Measurements from ENCODE around the gene RASA3.

The RASA3 gene

GRCh38 chr13:114038211-114038613, 94.2 kb downstream of the RASA3 start:
- Mint-ChIP-seq H3K27ac (peak overlapping the region in 1 of 2 donors; percentile 6), H3K27me3 (no peaks in the 10 kb centered on the region), H3K9me3 (no peaks in the 10 kb centered on the region), H3K4me3 (no peak overlapping the region), H3K4me1 (peaks cover 57% of the 10 kb centered on the region)
- no peak for ATAC-seq
- no peak for DNase-seq

DNA sequence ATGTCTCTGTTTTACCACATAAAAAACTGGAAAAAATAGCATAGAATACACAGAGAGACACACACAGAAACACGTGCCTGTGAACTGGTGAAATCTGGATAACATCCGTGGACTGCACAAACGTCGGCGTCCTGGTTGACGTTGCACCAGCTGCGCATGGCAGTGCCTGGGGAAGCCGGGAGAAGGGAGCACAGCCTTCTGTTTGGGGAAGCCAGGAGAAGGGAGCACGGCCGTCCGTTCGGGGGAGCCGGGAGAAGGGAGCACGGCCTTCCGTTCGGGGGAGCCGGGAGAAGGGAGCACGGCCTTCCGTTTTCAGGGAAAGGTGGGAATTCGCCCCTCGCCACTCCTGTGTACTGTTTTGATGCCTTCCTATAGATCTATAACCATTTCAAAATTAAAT, 94.7 kb downstream of the RASA3 start:
- DNase-seq, result no peak
- H3K4me1 Mint-ChIP-seq, result peaks cover 52% of the 10 kb centered on the region
- H3K27me3 Mint-ChIP-seq, result no peaks in the 10 kb centered on the region
- H3K27ac Mint-ChIP-seq, result no peak overlapping the region
- H3K4me3 Mint-ChIP-seq, result no peak overlapping the region
- no peaks in the 10 kb centered on the region for H3K9me3 Mint-ChIP-seq
- ATAC-seq, result no peak

DNA sequence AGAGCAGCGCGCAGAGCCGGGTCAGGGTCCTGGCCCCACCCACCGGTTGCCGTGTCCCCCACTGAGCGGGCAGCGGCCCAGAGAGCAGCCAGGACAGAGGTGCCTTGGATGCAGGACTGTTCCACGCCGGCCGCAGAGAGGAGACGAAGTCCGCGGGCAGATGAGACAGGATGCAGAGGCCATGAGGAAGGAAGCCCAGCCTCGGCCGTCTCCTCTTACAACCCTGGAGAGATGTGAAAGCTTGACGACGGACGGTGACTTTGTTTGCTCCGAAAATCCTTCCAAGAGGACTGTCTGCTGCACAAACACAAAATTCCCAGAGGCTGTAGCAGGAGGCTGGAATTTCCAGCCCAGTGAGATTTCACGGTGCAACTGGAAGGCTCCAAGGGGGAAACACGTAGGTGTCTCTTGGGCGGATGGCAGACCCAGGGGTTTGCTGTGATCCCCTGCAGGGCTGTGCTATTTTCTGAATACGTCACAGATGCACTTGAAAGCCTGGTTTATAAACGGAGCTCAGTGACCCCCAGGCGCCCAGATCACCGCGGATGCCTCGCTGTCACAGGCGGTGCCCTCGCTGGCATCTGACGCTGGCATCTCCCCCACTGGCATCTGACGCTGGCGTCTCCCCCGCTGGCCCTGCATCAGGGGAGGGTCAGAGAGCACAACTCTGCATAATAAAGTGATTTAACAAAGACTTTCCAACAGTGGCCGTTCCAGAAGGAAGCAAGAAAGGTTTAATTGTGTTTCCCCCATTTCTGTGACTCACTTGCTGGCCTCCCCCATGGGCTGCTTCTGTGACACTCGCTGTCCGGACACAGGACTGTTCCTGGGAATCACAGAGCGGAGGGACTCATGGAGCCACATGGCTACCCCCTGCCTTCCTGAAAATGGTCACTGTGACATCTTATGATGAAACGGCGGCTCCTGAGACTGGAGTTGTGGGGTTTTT, 96.6 kb downstream of the RASA3 start:
- H3K4me1 Mint-ChIP-seq, result peaks cover 61% of the 10 kb centered on the region
- no peak for ATAC-seq
- H3K27ac Mint-ChIP-seq, result peak overlapping the region; percentile 78 to 94
- no peak for DNase-seq
- no peak overlapping the region for H3K4me3 Mint-ChIP-seq
- peaks cover 0 to 14% of the 10 kb centered on the region in 2 donors for H3K9me3 Mint-ChIP-seq
- H3K27me3 Mint-ChIP-seq, result no peaks in the 10 kb centered on the region

DNA sequence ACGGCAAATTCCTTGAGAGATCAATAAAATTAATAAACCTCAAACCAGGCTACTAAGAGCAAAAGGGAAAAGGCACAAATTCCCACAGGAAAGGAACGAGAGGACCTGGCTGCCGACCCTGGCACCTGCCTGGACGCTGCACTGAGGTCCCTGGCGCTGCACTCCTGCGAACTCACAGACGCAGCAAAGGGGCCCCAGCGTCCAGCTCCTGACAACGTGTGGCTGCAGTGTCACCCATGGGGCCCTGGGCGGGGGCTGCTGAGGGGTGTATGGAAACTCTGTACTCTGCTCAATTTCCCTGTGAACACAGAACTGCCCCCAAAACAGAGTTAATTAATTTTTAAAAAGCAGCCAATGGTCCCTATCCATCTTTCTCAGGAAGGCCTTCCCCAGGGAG, 97.2 kb downstream of the RASA3 start:
- no peaks in the 10 kb centered on the region for H3K27me3 Mint-ChIP-seq
- peaks cover 0 to 15% of the 10 kb centered on the region in 2 donors for H3K9me3 Mint-ChIP-seq
- ATAC-seq, result no peak
- peaks cover 66% of the 10 kb centered on the region for H3K4me1 Mint-ChIP-seq
- H3K27ac Mint-ChIP-seq, result peak overlapping the region; percentile 3 to 94
- DNase-seq, result no peak
- no peak overlapping the region for H3K4me3 Mint-ChIP-seq

GRCh38 chr13:114034481-114034891, 97.9 kb downstream of the RASA3 start:
- H3K4me1 Mint-ChIP-seq, result peaks cover 72% of the 10 kb centered on the region
- H3K27me3 Mint-ChIP-seq, result no peaks in the 10 kb centered on the region
- H3K9me3 Mint-ChIP-seq, result peaks cover 0 to 15% of the 10 kb centered on the region in 2 donors
- H3K4me3 Mint-ChIP-seq, result no peak overlapping the region
- no peak for ATAC-seq
- DNase-seq, result no peak
- H3K27ac Mint-ChIP-seq, result peak overlapping the region; percentile 84 to 88

- peaks cover 66% of the 10 kb centered on the region for H3K4me1 Mint-ChIP-seq
- H3K27me3 Mint-ChIP-seq, result no peaks in the 10 kb centered on the region
- H3K27ac Mint-ChIP-seq, result peak overlapping the region; percentile 52 to 54
- H3K9me3 Mint-ChIP-seq, result peaks cover 0 to 15% of the 10 kb centered on the region in 2 donors
- no peak for DNase-seq
- peak overlapping the region in 1 of 2 donors; percentile 59 for H3K4me3 Mint-ChIP-seq
- no peak for ATAC-seq
Observed at GRCh38 chr13:114033541-114034315, 98.7 kb downstream of the RASA3 start.

GRCh38 chr13:114032126-114032799, 100.2 kb downstream of the RASA3 start:
- DNase-seq (no peak), ATAC-seq (no peak)
- no peak overlapping the region for H3K4me3 Mint-ChIP-seq

GRCh38 chr13:114031631-114032030, 100.8 kb downstream of the RASA3 start:
- Mint-ChIP-seq H3K9me3 (peaks cover 0 to 15% of the 10 kb centered on the region in 2 donors), H3K4me3 (no peak overlapping the region), H3K4me1 (peaks cover 54% of the 10 kb centered on the region), H3K27me3 (no peaks in the 10 kb centered on the region), H3K27ac (no peak overlapping the region)
- ATAC-seq (no peak), DNase-seq (no peak)

More at GRCh38 chr13:114032126-114032799, 100.2 kb downstream of the RASA3 start:
- Mint-ChIP-seq H3K9me3 (peaks cover 0 to 15% of the 10 kb centered on the region in 2 donors), H3K27me3 (no peaks in the 10 kb centered on the region), H3K27ac (peak overlapping the region in 1 of 2 donors; percentile 92), H3K4me1 (peaks cover 60% of the 10 kb centered on the region)

DNA sequence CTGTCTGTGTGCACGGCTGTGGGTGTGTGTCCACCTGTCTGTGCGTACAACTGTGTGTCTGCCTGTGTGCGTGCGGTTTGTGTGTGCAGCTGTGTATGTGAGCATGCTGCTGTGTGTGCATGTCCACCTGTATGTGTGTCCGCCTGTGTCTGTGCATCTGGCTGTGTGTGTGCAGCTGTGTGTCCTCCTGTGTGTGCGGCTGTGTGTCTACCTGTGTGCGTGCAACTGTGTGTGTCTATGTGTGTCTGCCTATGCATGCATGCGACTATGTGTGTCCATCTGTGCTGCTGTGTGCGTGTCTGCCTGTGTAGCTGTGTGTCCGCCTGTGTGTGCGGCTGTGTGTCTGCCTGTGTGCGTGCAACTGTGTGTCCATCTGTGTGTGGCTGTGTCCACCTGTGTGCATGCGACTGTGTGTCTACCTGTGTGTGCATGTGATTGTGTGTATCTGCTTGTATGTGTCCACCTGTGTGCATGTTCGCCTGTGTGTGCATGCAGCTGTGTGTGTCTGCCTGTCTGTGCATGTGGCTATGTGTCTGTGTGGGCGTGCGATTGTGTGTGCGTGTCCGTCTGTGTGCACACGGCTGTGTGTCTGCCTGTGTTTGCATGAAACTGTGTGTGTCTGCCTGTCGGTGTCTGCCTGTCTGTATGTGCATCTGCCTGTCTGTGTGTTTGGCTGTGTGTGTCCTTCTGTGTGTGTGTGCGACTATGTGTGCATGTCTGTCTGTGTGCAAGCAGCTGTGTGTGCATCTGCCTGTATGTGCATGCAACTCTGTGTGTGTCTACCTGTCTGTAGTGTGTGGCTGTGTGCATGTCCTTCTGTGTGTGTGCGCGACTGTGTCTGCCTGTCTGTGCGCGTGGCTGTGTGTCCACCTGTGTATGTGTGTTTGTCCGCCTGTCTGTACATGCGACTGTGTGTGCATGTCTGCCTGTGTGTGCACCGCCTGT, 101.5 kb downstream of the RASA3 start:
- no peak overlapping the region for H3K4me3 Mint-ChIP-seq
- H3K4me1 Mint-ChIP-seq, result peaks cover 47% of the 10 kb centered on the region
- H3K27me3 Mint-ChIP-seq, result no peaks in the 10 kb centered on the region
- DNase-seq (no peak), ATAC-seq (no peak)
- no peak overlapping the region for H3K27ac Mint-ChIP-seq
- peaks cover 0 to 15% of the 10 kb centered on the region in 2 donors for H3K9me3 Mint-ChIP-seq

- Mint-ChIP-seq H3K4me1 (peaks cover 48% of the 10 kb centered on the region), H3K9me3 (peaks cover 0 to 15% of the 10 kb centered on the region in 2 donors), H3K27me3 (no peaks in the 10 kb centered on the region), H3K27ac (peak overlapping the region in 1 of 2 donors; percentile 78), H3K4me3 (no peak overlapping the region)
- ATAC-seq (peak; percentile 51), DNase-seq (no peak)
Observed at GRCh38 chr13:114029866-114030625, 102.4 kb downstream of the RASA3 start.

GRCh38 chr13:114027826-114028225, 104.6 kb downstream of the RASA3 start:
- Mint-ChIP-seq H3K4me3 (no peak overlapping the region), H3K27me3 (no peaks in the 10 kb centered on the region), H3K27ac (peak overlapping the region in 1 of 2 donors; percentile 61), H3K4me1 (peaks cover 43% of the 10 kb centered on the region), H3K9me3 (peaks cover 0 to 15% of the 10 kb centered on the region in 2 donors)
- DNase-seq, result no peak
- ATAC-seq, result no peak

- no peaks in the 10 kb centered on the region for H3K27me3 Mint-ChIP-seq
- H3K9me3 Mint-ChIP-seq, result peaks cover 0 to 11% of the 10 kb centered on the region in 2 donors
- ATAC-seq (no peak), DNase-seq (no peak)
- no peak overlapping the region for H3K4me3 Mint-ChIP-seq
- peaks cover 39% of the 10 kb centered on the region for H3K4me1 Mint-ChIP-seq
- peak overlapping the region; percentile 65 to 94 for H3K27ac Mint-ChIP-seq
Observed at GRCh38 chr13:114027046-114027715, 105.2 kb downstream of the RASA3 start.

GRCh38 chr13:114026481-114026880, 105.9 kb downstream of the RASA3 start:
- Mint-ChIP-seq H3K4me1 (peaks cover 34% of the 10 kb centered on the region), H3K4me3 (no peak overlapping the region), H3K27me3 (no peaks in the 10 kb centered on the region), H3K27ac (peak overlapping the region; percentile 72 to 94), H3K9me3 (peaks cover 0 to 7% of the 10 kb centered on the region in 2 donors)
- ATAC-seq (no peak), DNase-seq (no peak)
